Keratinocyte (primary cell): ENCODE results near the gene PDE6A. TPM values are rescaled to one million over a fixed set of nuclear protein-coding genes. Genes with fewer than 3 reads are reported as not detected.

Source experiments
- DNase-seq: peaks from one replicate; pipeline ENCODE4 v3.0.0-alpha.2; 2011; ENCODE audit warnings: low read depth, missing footprints, low spot score
- FAIRE-seq: peaks from 2 replicates; lab custom pipeline; 2011; peaks lifted over from hg19 to GRCh38; lab: Jason Lieb, UNC
- H2AFZ ChIP-seq: 2 replicates; pipeline ENCODE4 v1.6.0; 2012; ENCODE audit warnings: low read length, control low read depth, inconsistent platforms; ENCODE audit not compliant: control insufficient read depth
- H3K27ac ChIP-seq: 2 replicates; pipeline ENCODE4 v1.5.1; 2011; ENCODE audit warnings: low read length; ENCODE audit not compliant: control insufficient read depth, insufficient read depth
- H3K27me3 ChIP-seq: 3 replicates; pipeline ENCODE4 v1.6.0; 2011; ENCODE audit warnings: low read length; ENCODE audit not compliant: control insufficient read depth, insufficient read depth; ENCODE audit errors: extremely low read depth
- H3K36me3 ChIP-seq, 2 experiments: 2 replicates in 1 of 2; 3 replicates in 1 of 2; pipeline ENCODE4 v1.5.1; 2011; ENCODE audit warnings: low read length in 2 of 2, mild to moderate bottlenecking in 1 of 2; ENCODE audit not compliant: control insufficient read depth in 2 of 2, insufficient read depth in 2 of 2; ENCODE audit errors: extremely low read depth in 1 of 2
- H3K4me1 ChIP-seq: 3 replicates; pipeline ENCODE4 v1.5.1; 2011; ENCODE audit warnings: low read length; ENCODE audit not compliant: control insufficient read depth, insufficient read depth; ENCODE audit errors: extremely low read depth
- H3K4me2 ChIP-seq: 3 replicates; pipeline ENCODE4 v1.6.0; 2011; ENCODE audit warnings: low read depth, low read length; ENCODE audit not compliant: control insufficient read depth, insufficient read depth; ENCODE audit errors: extremely low read depth
- H3K4me3 ChIP-seq, 3 experiments: fragments of 200-600 bp in 1 of 3; sonication (generic) in 1 of 3; 2 replicates in 2 of 3; 3 replicates in 1 of 3; pipeline ENCODE4 v1.5.1; 2011 to 2016; ENCODE audit warnings: low read length in 3 of 3, mild to moderate bottlenecking in 3 of 3, control low read depth in 2 of 3, inconsistent platforms in 1 of 3, low read depth in 1 of 3, mixed read lengths in 1 of 3, mixed run types in 1 of 3, moderate library complexity in 1 of 3; ENCODE audit not compliant: control insufficient read depth in 2 of 3, insufficient read depth in 2 of 3; ENCODE audit errors: extremely low read depth in 1 of 3
- H3K79me2 ChIP-seq: 2 replicates; pipeline ENCODE4 v1.6.0; 2012; ENCODE audit warnings: low read length; ENCODE audit not compliant: control insufficient read depth, insufficient read depth
- H3K9ac ChIP-seq: 3 replicates; pipeline ENCODE4 v1.6.0; 2011; ENCODE audit warnings: low read length; ENCODE audit not compliant: control insufficient read depth, insufficient read depth; ENCODE audit errors: extremely low read depth
- H3K9me1 ChIP-seq: 3 replicates; pipeline ENCODE4 v1.6.0; 2011; ENCODE audit warnings: low read length; ENCODE audit not compliant: control insufficient read depth, insufficient read depth; ENCODE audit errors: extremely low read depth
- H3K9me3 ChIP-seq: 2 replicates; pipeline ENCODE4 v1.5.1; 2012; ENCODE audit warnings: low read depth, low read length; ENCODE audit not compliant: control insufficient read depth
- H4K20me1 ChIP-seq: 3 replicates; pipeline ENCODE4 v1.6.0; 2011; ENCODE audit warnings: low read length; ENCODE audit not compliant: control insufficient read depth, insufficient read depth; ENCODE audit errors: extremely low read depth
- CTCF ChIP-seq, 3 experiments: IDR thresholded peaks in 1 of 3; conservative IDR thresholded peaks in 1 of 3; optimal IDR thresholded peaks in 1 of 3; 2 replicates in 2 of 3; 3 replicates in 1 of 3; pipeline versions ENCODE3 to v1.5.1; 2011; ENCODE audit warnings: low read length in 3 of 3, mild to moderate bottlenecking in 3 of 3, moderate library complexity in 2 of 3, control low read depth in 1 of 3, inconsistent platforms in 1 of 3; ENCODE audit not compliant: insufficient read depth in 2 of 3; ENCODE audit errors: extremely low read depth in 1 of 3
- EZH2 ChIP-seq: IDR thresholded peaks from one replicate; pipeline ENCODE4 v1.6.1; 2012; ENCODE audit warnings: inconsistent platforms, mild to moderate bottlenecking, low read length, moderate library complexity
- dilution Hi-C: fragments of 300-500 bp; cut with MboI; formaldehyde crosslinking; loops from one replicate; pipeline ENCODE4 v1.7.0; 2020; ENCODE audit warnings: low sequenced_read_pairs; ENCODE audit not compliant: extremely low pct_ligation_motif_present
- polyA plus RNA-seq, 5 experiments: library from polyadenylated mRNA; depleted of rRNA in 3 of 5; stranded (reverse) in 3 of 5; stranded (forward) in 1 of 5; unstranded in 1 of 5; fragments of >200 nt; gene quantifications; 1 replicate in 1 of 5; 2 replicates in 3 of 5; 3 replicates in 1 of 5; pipeline versions ENCODE4 v1.2.1 to v1.2.3, GENCODE V29; 2011 to 2012; ENCODE audit warnings: missing spikeins in 2 of 5, low read depth in 1 of 5, low replicate concordance in 1 of 5

Gene PDE6A
- polyA plus RNA-seq, 1 donor (not counting 4 experiments of a cell fraction or from before 2014, with no cell fraction given) = 0.03 TPM

GRCh38 chr5:149872351-149873040 is 72.1 kb downstream of the PDE6A start:
- Histone ChIP-seq H4K20me1 (no peaks in the 10 kb centered on the region), H3K9me1 (no peaks in the 10 kb centered on the region), H3K36me3 (no peaks in the 10 kb centered on the region), H3K79me2 (no peaks in the 10 kb centered on the region), H3K4me1 (no peaks in the 10 kb centered on the region), H3K4me3 (no peak overlapping the region), H2AFZ (no peak overlapping the region), H3K4me2 (no peak overlapping the region), H3K9me3 (no peaks in the 10 kb centered on the region), H3K27ac (no peak overlapping the region), H3K27me3 (no peaks in the 10 kb centered on the region), H3K9ac (no peak overlapping the region)
- dilution Hi-C loops = loop anchor here (25.0 kb wide), 1 partner anchor 90 kb away; the partner anchor contains the start of gene SLC26A2
- no peak for FAIRE-seq
- no peak for DNase-seq
- no peak for TF ChIP-seq EZH2
- TF ChIP-seq CTCF (optimal IDR thresholded peaks at IDR 0.05 in 1 of 3, IDR thresholded peaks at IDR 0.05 in 1 of 3, conservative IDR thresholded peaks at IDR 0.05 in 1 of 3; ENCODE audit: extremely low read depth in 1 of 3, insufficient read depth in 2 of 3, low read length in 3 of 3) = no peak

- FAIRE-seq (no peak), DNase-seq (no peak)
- no peaks in the 10 kb centered on the region for H3K79me2 ChIP-seq
- H3K9me1 ChIP-seq = no peaks in the 10 kb centered on the region
- H3K4me1 ChIP-seq = no peaks in the 10 kb centered on the region
- H3K9ac ChIP-seq = no peak overlapping the region
- no peak overlapping the region for H3K27ac ChIP-seq
- H3K27me3 ChIP-seq = no peaks in the 10 kb centered on the region
- H3K4me2 ChIP-seq = no peak overlapping the region
- H3K36me3 ChIP-seq = no peaks in the 10 kb centered on the region
- H4K20me1 ChIP-seq = no peaks in the 10 kb centered on the region
- H3K9me3 ChIP-seq = no peaks in the 10 kb centered on the region
- H3K4me3 ChIP-seq = no peak overlapping the region
- TF ChIP-seq EZH2 (no peak), CTCF (optimal IDR thresholded peaks at IDR 0.05 in 1 of 3, IDR thresholded peaks at IDR 0.05 in 1 of 3, conservative IDR thresholded peaks at IDR 0.05 in 1 of 3; ENCODE audit: extremely low read depth in 1 of 3, insufficient read depth in 2 of 3, low read length in 3 of 3) (no peak)
- dilution Hi-C loops = loop anchor here (25.0 kb wide), 1 partner anchor 91 kb away; the partner anchor contains the start of gene SLC26A2
- H2AFZ ChIP-seq = no peak overlapping the region
These were observed 73.1 kb downstream of the PDE6A start for GRCh38 chr5:149871471-149871870.
